PFSK-1 (cell line): ENCODE results near the gene EEFSEC.

ENCODE experiments used
- FOXP2 ChIP-seq: optimal IDR thresholded peaks from 2 replicates; pipeline ENCODE3; 2011; ENCODE audit warnings: borderline replicate concordance, control low read depth, inconsistent platforms; ENCODE audit not compliant: insufficient read depth; ENCODE audit errors: extremely low read length, extremely low read depth
- POLR2AphosphoS5 ChIP-seq: IDR thresholded peaks from 2 replicates; pipeline ENCODE4 v1.6.1; 2012; ENCODE audit warnings: low read depth, mild to moderate bottlenecking, control low read depth, low read length, moderate library complexity
- SIN3A ChIP-seq: IDR thresholded peaks from 2 replicates; pipeline ENCODE4 v1.6.1; 2012; ENCODE audit warnings: mild to moderate bottlenecking, low read length, moderate library complexity, borderline replicate concordance; ENCODE audit not compliant: insufficient read depth
- TAF1 ChIP-seq: IDR thresholded peaks from 2 replicates; pipeline ENCODE4 v1.6.1; 2012; ENCODE audit warnings: low read length, control low read depth, borderline replicate concordance; ENCODE audit not compliant: insufficient read depth
- TF ChIP-seq, protein P1 (sequence below), 2 experiments: IDR thresholded peaks; 2 replicates each; pipeline versions ENCODE4 v1.6.1 to v1.8.0; 2011 to 2012; ENCODE audit warnings: low read depth in 2 of 2, low read length in 2 of 2, control low read depth in 1 of 2, inconsistent platforms in 1 of 2, mild to moderate bottlenecking in 1 of 2, moderate library complexity in 1 of 2; ENCODE audit not compliant: insufficient read depth in 1 of 2

DNA sequence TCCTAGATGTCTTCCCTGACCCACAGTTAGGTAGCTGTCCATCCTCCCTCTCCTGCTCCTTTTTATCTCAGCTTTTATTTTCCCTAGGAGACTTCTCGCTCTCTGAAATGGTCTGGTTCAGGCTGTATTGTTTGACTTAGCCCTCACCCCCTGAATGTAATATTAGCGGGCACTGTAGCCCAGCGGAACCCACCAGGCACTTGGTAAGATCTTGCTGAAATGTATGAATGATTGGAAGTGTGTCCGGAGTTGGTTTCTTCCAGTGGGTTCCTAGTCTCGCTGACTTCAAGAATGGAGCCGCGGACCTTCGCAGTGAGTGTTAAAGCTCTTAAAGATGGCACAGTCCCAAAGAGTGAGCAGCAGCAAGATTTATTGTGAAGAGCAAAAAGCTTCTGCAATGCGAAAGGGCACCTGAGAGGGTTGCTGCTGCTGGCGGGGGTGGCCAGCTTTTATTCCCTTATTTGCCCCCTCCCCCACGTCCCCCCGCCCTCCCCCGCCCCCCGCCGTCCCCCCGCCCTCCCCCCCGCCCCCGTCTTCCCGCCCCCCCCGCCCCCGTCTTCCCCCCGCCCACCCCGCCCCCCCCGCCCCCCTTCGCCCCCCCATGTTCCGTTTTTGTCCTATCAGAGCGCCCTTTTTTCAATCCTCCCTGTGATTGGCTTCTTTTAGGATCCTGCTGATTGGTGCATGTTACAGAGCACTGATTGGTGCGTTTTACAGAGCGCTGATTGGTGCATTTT, 694 bp upstream of the EEFSEC start:
- TF ChIP-seq, protein P1, sequence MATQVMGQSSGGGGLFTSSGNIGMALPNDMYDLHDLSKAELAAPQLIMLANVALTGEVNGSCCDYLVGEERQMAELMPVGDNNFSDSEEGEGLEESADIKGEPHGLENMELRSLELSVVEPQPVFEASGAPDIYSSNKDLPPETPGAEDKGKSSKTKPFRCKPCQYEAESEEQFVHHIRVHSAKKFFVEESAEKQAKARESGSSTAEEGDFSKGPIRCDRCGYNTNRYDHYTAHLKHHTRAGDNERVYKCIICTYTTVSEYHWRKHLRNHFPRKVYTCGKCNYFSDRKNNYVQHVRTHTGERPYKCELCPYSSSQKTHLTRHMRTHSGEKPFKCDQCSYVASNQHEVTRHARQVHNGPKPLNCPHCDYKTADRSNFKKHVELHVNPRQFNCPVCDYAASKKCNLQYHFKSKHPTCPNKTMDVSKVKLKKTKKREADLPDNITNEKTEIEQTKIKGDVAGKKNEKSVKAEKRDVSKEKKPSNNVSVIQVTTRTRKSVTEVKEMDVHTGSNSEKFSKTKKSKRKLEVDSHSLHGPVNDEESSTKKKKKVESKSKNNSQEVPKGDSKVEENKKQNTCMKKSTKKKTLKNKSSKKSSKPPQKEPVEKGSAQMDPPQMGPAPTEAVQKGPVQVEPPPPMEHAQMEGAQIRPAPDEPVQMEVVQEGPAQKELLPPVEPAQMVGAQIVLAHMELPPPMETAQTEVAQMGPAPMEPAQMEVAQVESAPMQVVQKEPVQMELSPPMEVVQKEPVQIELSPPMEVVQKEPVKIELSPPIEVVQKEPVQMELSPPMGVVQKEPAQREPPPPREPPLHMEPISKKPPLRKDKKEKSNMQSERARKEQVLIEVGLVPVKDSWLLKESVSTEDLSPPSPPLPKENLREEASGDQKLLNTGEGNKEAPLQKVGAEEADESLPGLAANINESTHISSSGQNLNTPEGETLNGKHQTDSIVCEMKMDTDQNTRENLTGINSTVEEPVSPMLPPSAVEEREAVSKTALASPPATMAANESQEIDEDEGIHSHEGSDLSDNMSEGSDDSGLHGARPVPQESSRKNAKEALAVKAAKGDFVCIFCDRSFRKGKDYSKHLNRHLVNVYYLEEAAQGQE (IDR thresholded peaks at IDR 0.05; ENCODE audit: insufficient read depth in 1 of 2, low read depth in 2 of 2, low read length in 2 of 2) = no peak
- no peak for TF ChIP-seq POLR2AphosphoS5
- no peak for TF ChIP-seq SIN3A
- no peak for TF ChIP-seq TAF1
- no peak for TF ChIP-seq FOXP2
